ENCODE results near the gene ITCH. TPM values are rescaled to one million over a fixed set of nuclear protein-coding genes. Genes with fewer than 3 reads are reported as not detected.
A peak's percentile ranks its signal among the peaks of the same experiment; 100 is the strongest.

Gene ITCH
- total RNA-seq, 1 experiment from 2014 or later: 68.3 TPM

GRCh38 chr20:34553366-34553867 is 190.3 kb downstream of the ITCH start:
- no TSS peak for BruUV-seq (replicated peaks)
- Mint-ChIP-seq H3K4me3 (ENCODE audit: unreplicated experiment) (no peak overlapping the region), H3K27me3 (ENCODE audit: insufficient read depth, unreplicated experiment) (no peaks in the 10 kb centered on the region), H3K9me3 (ENCODE audit: unreplicated experiment) (no peaks in the 10 kb centered on the region), H3K36me3 (ENCODE audit: insufficient read depth, unreplicated experiment) (peaks cover 7% of the 10 kb centered on the region), H3K4me1 (ENCODE audit: insufficient read depth, unreplicated experiment) (peaks cover 21% of the 10 kb centered on the region), H3K27ac (ENCODE audit: low read depth, unreplicated experiment) (no peak overlapping the region)
- DNase-seq (ENCODE audit: unreplicated experiment): no peak
- TF ChIP-seq CTCF (IDR thresholded peaks at IDR 0.05; ENCODE audit: unreplicated experiment): no peak
- ChIA-PET CTCF (interaction anchor here (0.8 to 1.2 kb wide), 2 partner anchors 14 to 150 kb away, joined by 3 read pairs; no protein-coding TSS in a partner anchor), POLR2A (interaction anchor here (0.6 to 0.9 kb wide), 2 partner anchors 23 to 244 kb away, joined by 3 read pairs; no protein-coding TSS in a partner anchor)
- intact Hi-C loops (cut with micrococcal nuclease): no loop called here

- ChIA-PET CTCF (interaction anchor here (0.7 to 2.5 kb wide), 2 partner anchors 245 to 869 kb away, joined by 3 to 10 read pairs; no protein-coding TSS in a partner anchor), POLR2A (interaction anchor here (0.6 to 1.7 kb wide), 8 partner anchors 12 to 390 kb away, joined by 3 to 11 read pairs (median 3); partner anchors contain the start of gene DYNLRB1)
- Mint-ChIP-seq H3K36me3 (ENCODE audit: insufficient read depth, unreplicated experiment) (peaks cover 7% of the 10 kb centered on the region), H3K9me3 (ENCODE audit: unreplicated experiment) (no peaks in the 10 kb centered on the region), H3K4me1 (ENCODE audit: insufficient read depth, unreplicated experiment) (peaks cover 21% of the 10 kb centered on the region), H3K27ac (ENCODE audit: low read depth, unreplicated experiment) (peak overlapping the region; percentile 85), H3K27me3 (ENCODE audit: insufficient read depth, unreplicated experiment) (no peaks in the 10 kb centered on the region), H3K4me3 (ENCODE audit: unreplicated experiment) (peak overlapping the region; percentile 91)
- intact Hi-C loops (cut with micrococcal nuclease): no loop called here
- TF ChIP-seq CTCF (IDR thresholded peaks at IDR 0.05; ENCODE audit: unreplicated experiment): no peak
- DNase-seq (ENCODE audit: unreplicated experiment): no peak
- no TSS peak for BruUV-seq (replicated peaks)
Measured at GRCh38 chr20:34557936-34558319, 194.9 kb downstream of the ITCH start.

- Mint-ChIP-seq H3K27ac (ENCODE audit: low read depth, unreplicated experiment) (peak within 1 kb of the TSS; percentile 85), H3K4me1 (ENCODE audit: insufficient read depth, unreplicated experiment) (peaks cover 21% of the 10 kb centered on the region), H3K4me3 (ENCODE audit: unreplicated experiment) (peak within 1 kb of the TSS; percentile 91), H3K27me3 (ENCODE audit: insufficient read depth, unreplicated experiment) (no peaks in the 10 kb centered on the region), H3K9me3 (ENCODE audit: unreplicated experiment) (no peaks in the 10 kb centered on the region), H3K36me3 (ENCODE audit: insufficient read depth, unreplicated experiment) (peaks cover 7% of the 10 kb centered on the region)
- ChIA-PET POLR2A (interaction anchor here (0.6 to 1.7 kb wide), 6 partner anchors 11 to 223 kb away, joined by 3 to 11 read pairs (median 4); partner anchors contain the start of gene DYNLRB1), CTCF (interaction anchor here (0.6 to 2.5 kb wide), 4 partner anchors 21 to 246 kb away, joined by 3 to 10 read pairs (median 4); no protein-coding TSS in a partner anchor)
- BruUV-seq (replicated peaks): no TSS peak
- TF ChIP-seq CTCF (IDR thresholded peaks at IDR 0.05; ENCODE audit: unreplicated experiment): no peak
- intact Hi-C loops (cut with micrococcal nuclease): no loop called here
- peak; percentile 79 for DNase-seq (ENCODE audit: unreplicated experiment)
Measured at GRCh38 chr20:34558320-34559218, 195.5 kb downstream of the ITCH start, which contains the start of gene MAP1LC3A. TSS of gene MAP1LC3A (plus strand) at chr20:34558718. CDS start at chr20:34558869, 151 bp downstream.
